ENCODE measurements around the gene PRKCA. TPM values are rescaled to one million over a fixed set of nuclear protein-coding genes. Genes with fewer than 3 reads are reported as not detected.

PRKCA gene
- total RNA-seq, 1 donor from 2014 or later = 5.6 TPM

DNA sequence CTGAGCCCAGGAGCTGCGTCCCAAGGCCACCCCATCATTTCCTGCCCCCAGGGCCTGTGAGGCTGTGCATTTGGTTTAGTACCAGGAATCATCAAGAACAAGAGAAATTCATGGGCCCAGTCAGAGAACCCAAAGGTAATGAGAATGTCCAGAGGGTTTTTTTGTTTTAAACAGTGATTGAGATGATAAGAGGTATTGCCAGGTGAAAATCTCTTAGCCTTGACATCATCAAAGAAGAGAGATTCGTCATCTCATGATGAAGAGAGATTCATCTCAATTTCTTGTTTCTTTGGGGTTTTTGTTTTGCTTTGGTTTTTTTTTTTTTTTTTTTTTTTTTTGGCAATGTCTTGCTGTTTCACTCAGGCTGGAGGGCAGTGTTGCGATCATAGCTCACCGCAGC is 361.9 kb downstream of the PRKCA start:
- no peak overlapping the region for H3K27ac ChIP-seq (replicated peaks)
- DNase-seq = no peak
- TF ChIP-seq, protein P1, sequence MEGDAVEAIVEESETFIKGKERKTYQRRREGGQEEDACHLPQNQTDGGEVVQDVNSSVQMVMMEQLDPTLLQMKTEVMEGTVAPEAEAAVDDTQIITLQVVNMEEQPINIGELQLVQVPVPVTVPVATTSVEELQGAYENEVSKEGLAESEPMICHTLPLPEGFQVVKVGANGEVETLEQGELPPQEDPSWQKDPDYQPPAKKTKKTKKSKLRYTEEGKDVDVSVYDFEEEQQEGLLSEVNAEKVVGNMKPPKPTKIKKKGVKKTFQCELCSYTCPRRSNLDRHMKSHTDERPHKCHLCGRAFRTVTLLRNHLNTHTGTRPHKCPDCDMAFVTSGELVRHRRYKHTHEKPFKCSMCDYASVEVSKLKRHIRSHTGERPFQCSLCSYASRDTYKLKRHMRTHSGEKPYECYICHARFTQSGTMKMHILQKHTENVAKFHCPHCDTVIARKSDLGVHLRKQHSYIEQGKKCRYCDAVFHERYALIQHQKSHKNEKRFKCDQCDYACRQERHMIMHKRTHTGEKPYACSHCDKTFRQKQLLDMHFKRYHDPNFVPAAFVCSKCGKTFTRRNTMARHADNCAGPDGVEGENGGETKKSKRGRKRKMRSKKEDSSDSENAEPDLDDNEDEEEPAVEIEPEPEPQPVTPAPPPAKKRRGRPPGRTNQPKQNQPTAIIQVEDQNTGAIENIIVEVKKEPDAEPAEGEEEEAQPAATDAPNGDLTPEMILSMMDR (IDR thresholded peaks at IDR 0.05; ENCODE audit: borderline replicate concordance) = no peak

DNA sequence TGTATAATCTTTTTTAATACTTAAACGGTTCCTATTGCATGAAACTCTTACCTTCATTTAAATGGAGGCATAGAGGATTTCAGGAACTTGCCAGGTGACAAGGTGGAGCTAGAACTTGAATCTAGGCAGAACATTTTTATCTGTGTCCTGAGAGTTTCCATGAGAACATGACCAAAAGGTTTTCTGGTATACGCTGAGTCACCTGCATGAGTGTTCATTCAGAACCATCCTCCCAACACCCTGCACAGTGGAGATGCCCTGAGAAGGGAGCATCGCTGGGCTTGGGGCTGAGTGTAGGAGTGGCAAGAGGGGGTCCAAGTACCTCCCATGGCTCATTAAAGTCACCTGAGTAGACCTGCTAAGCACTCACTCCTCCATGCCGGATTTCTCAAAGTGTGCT is 362.8 kb downstream of the PRKCA start:
- TF ChIP-seq, protein P1 (IDR thresholded peaks at IDR 0.05; ENCODE audit: borderline replicate concordance) = no peak
- intact Hi-C loops (cut with micrococcal nuclease) = no loop called here
- no peak overlapping the region for H3K27ac ChIP-seq (replicated peaks)
- H3K4me1 ChIP-seq = peaks cover 14% of the 10 kb centered on the region
- H3K4me3 ChIP-seq = no peak overlapping the region
- H3K36me3 ChIP-seq = no peaks in the 10 kb centered on the region
- DNase-seq = no peak
- peaks cover 15% of the 10 kb centered on the region for H3K9me3 ChIP-seq (replicated peaks)
- H3K27me3 ChIP-seq (ENCODE audit: low read depth) = no peaks in the 10 kb centered on the region

More for the DNA sequence above, 361.9 kb downstream of the PRKCA start:
- H3K4me3 ChIP-seq = no peak overlapping the region
- H3K4me1 ChIP-seq = peaks cover 14% of the 10 kb centered on the region
- intact Hi-C loops (cut with micrococcal nuclease) = no loop called here
- H3K36me3 ChIP-seq = no peaks in the 10 kb centered on the region
- no peaks in the 10 kb centered on the region for H3K27me3 ChIP-seq (ENCODE audit: low read depth)
- peaks cover 13% of the 10 kb centered on the region for H3K9me3 ChIP-seq (replicated peaks)

DNA sequence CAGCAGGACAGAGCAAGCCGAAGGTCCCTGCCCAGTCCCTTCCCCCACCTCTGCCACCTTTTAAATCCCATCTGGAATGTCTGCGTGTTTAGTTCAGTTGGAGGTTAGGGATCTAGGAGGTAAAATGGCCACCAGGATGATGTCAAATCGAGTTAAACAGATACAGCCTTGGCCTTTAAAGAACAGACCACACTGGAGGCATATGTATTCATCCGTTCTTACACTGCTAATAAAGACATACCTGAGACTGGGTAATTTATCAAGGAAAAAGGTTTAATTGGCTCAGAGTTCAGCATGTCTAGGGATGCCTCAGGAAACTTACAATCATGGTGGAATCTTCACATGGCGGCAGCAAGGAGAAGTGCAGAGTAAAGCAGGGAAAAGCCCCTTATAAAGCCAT is 364.7 kb downstream of the PRKCA start:
- no peak for DNase-seq
- TF ChIP-seq, protein P1 (IDR thresholded peaks at IDR 0.05; ENCODE audit: borderline replicate concordance) = no peak
- Histone ChIP-seq H3K4me1 (peaks cover 14% of the 10 kb centered on the region), H3K4me3 (no peak overlapping the region), H3K27ac (replicated peaks) (no peak overlapping the region), H3K27me3 (ENCODE audit: low read depth) (no peaks in the 10 kb centered on the region), H3K9me3 (replicated peaks) (peaks cover 15% of the 10 kb centered on the region), H3K36me3 (no peaks in the 10 kb centered on the region)
- intact Hi-C loops (cut with micrococcal nuclease) = no loop called here

DNA sequence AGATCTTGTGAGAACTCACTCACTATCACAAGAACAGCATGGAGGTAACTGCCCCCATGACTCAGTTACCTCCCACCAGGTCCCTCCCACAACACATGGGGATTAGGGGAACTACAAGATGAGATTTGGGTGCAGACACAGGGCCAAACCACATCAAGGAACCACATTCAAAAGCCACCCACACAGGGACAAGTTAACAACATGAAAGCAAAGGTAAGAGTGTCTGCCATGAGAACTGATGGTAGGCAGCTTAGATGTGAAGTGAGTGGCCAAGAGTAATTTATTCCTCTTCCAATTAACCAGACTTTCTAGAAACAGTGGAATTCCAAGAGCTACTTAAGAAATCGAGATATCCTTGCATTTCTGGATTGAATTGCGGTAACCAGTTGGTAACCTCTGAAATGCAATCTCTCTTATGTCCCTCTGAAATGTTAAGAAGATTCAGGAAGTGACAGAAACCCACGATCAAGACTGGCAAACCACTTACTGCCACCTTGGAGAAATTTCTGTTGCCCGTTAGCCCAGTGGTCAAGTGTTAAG is 365.1 kb downstream of the PRKCA start:
- Histone ChIP-seq H3K4me1 (peaks cover 10% of the 10 kb centered on the region), H3K4me3 (no peak overlapping the region), H3K9me3 (replicated peaks) (peaks cover 15% of the 10 kb centered on the region), H3K27ac (replicated peaks) (no peak overlapping the region), H3K27me3 (ENCODE audit: low read depth) (no peaks in the 10 kb centered on the region), H3K36me3 (no peaks in the 10 kb centered on the region)
- intact Hi-C loops (cut with micrococcal nuclease) = no loop called here
- TF ChIP-seq, protein P1 (IDR thresholded peaks at IDR 0.05; ENCODE audit: borderline replicate concordance) = no peak
- no peak for DNase-seq

DNA sequence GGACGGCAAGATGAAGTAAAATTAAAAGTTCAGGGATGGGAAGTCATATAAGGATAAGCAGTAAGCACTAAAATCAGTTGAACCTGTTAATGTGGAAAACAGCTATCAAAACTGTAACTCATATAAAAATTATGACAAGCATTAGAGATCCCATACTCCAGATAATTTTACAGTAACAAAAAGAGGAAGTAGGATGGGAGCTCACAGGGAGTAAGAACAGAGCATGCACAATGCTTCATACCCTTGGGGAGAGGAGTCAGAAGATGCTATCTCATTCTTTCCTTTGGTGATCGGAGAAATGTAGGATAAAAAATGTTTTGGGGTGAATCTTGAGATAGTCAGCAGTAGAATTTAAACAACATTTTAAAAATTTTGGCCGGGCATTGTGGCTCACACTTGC is 367.8 kb downstream of the PRKCA start:
- Histone ChIP-seq H3K9me3 (replicated peaks) (peaks cover 15% of the 10 kb centered on the region), H3K36me3 (no peaks in the 10 kb centered on the region), H3K27me3 (ENCODE audit: low read depth) (no peaks in the 10 kb centered on the region), H3K4me1 (peaks cover 3% of the 10 kb centered on the region), H3K4me3 (no peak overlapping the region), H3K27ac (replicated peaks) (no peak overlapping the region)
- DNase-seq = no peak
- intact Hi-C loops (cut with micrococcal nuclease) = loop anchor here (5.0 kb wide), 1 partner anchor 413 kb away; no protein-coding TSS in a partner anchor
- TF ChIP-seq, protein P1 (IDR thresholded peaks at IDR 0.05; ENCODE audit: borderline replicate concordance) = no peak
